B cell (primary cell): Measurements from ENCODE around the gene ST6GAL1. TPM values are rescaled to one million over a fixed set of nuclear protein-coding genes. Genes with fewer than 3 reads are reported as not detected.
A peak's percentile ranks its signal among the peaks of the same experiment; 100 is the strongest.

Source experiments
- ATAC-seq: fragments of 200-7000 bp; cut with Tn5 transposase; one replicate; pipeline ENCODE4 v1.10.0; 2021; ENCODE audit warnings: low read depth, mild to moderate bottlenecking, moderate number of reproducible peaks, moderate library complexity
- CTCF ChIA-PET: fragments of 350-600 bp; sonication (Branson Sonifier 250); formaldehyde crosslinking; loops from one replicate; lab custom pipeline; 2021; ENCODE audit warnings: antibody characterized with exemption, inconsistent platforms; lab: Charles Lee
- POLR2A ChIA-PET: fragments of 350-600 bp; sonication (Branson Sonifier 250); formaldehyde crosslinking; loops from one replicate; lab custom pipeline; 2021; ENCODE audit warnings: antibody characterized with exemption; lab: Charles Lee
- DNase-seq: peaks from one replicate; pipeline ENCODE4 v3.0.0; 2013
- H2AFZ ChIP-seq: 2 replicates; pipeline ENCODE4 v1.6.1; 2012; ENCODE audit warnings: mild to moderate bottlenecking, low read depth, low read length; ENCODE audit not compliant: insufficient read depth, poor library complexity, severe bottlenecking
- H3K27ac ChIP-seq, 2 donors: 1 replicate in 1 of 2; 2 replicates in 1 of 2; pipeline ENCODE4 v1.5.1; 2012 to 2013; ENCODE audit warnings: low read length in 2 of 2, mild to moderate bottlenecking in 2 of 2, moderate library complexity in 1 of 2
- H3K27me3 ChIP-seq, 4 experiments: fragments of 200-600 bp in 1 of 4; sonication (generic) in 1 of 4; replicated peaks in 1 of 4; 1 replicate in 2 of 4; 2 replicates in 2 of 4; pipeline versions ENCODE4 v1.6.1 to v1.7.0; 2013 to 2016; ENCODE audit warnings: low read length in 3 of 4, mild to moderate bottlenecking in 2 of 4, mixed read lengths in 1 of 4, moderate library complexity in 1 of 4; ENCODE audit not compliant: insufficient read depth in 4 of 4, control insufficient read depth in 3 of 4; ENCODE audit errors: control extremely low read depth in 1 of 4
- H3K36me3 ChIP-seq, 2 experiments: replicated peaks in 1 of 2; 1 replicate in 1 of 2; 2 replicates in 1 of 2; pipeline versions ENCODE4 v1.6.1 to v1.7.1; 2013; ENCODE audit warnings: low read length in 1 of 2; ENCODE audit not compliant: insufficient read depth in 2 of 2, control insufficient read depth in 1 of 2; ENCODE audit errors: control extremely low read depth in 1 of 2, extremely low read depth in 1 of 2
- H3K4me1 ChIP-seq, 2 donors: fragments of 200-600 bp in 1 of 2; sonication (generic) in 1 of 2; 1 replicate in 1 of 2; 2 replicates in 1 of 2; pipeline versions ENCODE4 v1.5.1 to v1.6.1; 2013 to 2017; ENCODE audit warnings: low read length in 2 of 2; ENCODE audit not compliant: control insufficient read depth in 2 of 2, insufficient read depth in 2 of 2
- H3K4me2 ChIP-seq: replicated peaks from 2 replicates; pipeline ENCODE3; 2012; ENCODE audit warnings: mild to moderate bottlenecking, low read depth, low read length; ENCODE audit not compliant: poor library complexity, severe bottlenecking
- H3K4me3 ChIP-seq, 5 experiments: fragments of 200-600 bp in 1 of 5; sonication (generic) in 1 of 5; 1 replicate in 3 of 5; 2 replicates in 2 of 5; pipeline versions ENCODE4 v1.5.1 to v1.7.0; 2011 to 2016; ENCODE audit warnings: low read length in 4 of 5, mild to moderate bottlenecking in 4 of 5, low read depth in 2 of 5, control low read depth in 1 of 5, moderate library complexity in 1 of 5; ENCODE audit not compliant: insufficient read depth in 1 of 5; ENCODE audit errors: control extremely low read depth in 1 of 5, extremely low read depth in 1 of 5
- H3K79me2 ChIP-seq: fragments of 200-600 bp; sonication (generic); one replicate; pipeline ENCODE4 v1.6.0; 2016; ENCODE audit warnings: low read length; ENCODE audit not compliant: control insufficient read depth, insufficient read depth
- H3K9ac ChIP-seq: fragments of 200-600 bp; sonication (generic); 2 replicates; pipeline ENCODE4 v1.6.1; 2017; ENCODE audit warnings: mild to moderate bottlenecking, low read length, moderate library complexity
- H3K9me3 ChIP-seq, 3 donors: one replicate each; pipeline versions ENCODE4 v1.6.1 to v1.7.1; 2013; ENCODE audit warnings: low read length in 2 of 3; ENCODE audit not compliant: control insufficient read depth in 2 of 3, insufficient read depth in 1 of 3; ENCODE audit errors: control extremely low read depth in 1 of 3
- H4K20me1 ChIP-seq: 2 replicates; pipeline ENCODE4 v1.6.0; 2012; ENCODE audit warnings: mild to moderate bottlenecking, low read length; ENCODE audit not compliant: insufficient read depth, control insufficient read depth, poor library complexity, severe bottlenecking
- H3K27ac Mint-ChIP-seq: one replicate; pipeline ENCODE4 v1.8.0; 2021; ENCODE audit warnings: mixed read lengths
- H3K27me3 Mint-ChIP-seq: one replicate; pipeline ENCODE4 v1.8.0; 2021; ENCODE audit warnings: mixed read lengths
- H3K4me1 Mint-ChIP-seq: one replicate; pipeline ENCODE4 v1.8.0; 2021; ENCODE audit warnings: mixed read lengths
- H3K4me3 Mint-ChIP-seq: one replicate; pipeline ENCODE4 v1.8.0; 2021; ENCODE audit warnings: mixed read lengths
- H3K9me3 Mint-ChIP-seq: one replicate; pipeline ENCODE4 v1.8.0; 2022; ENCODE audit warnings: mixed read lengths; ENCODE audit not compliant: insufficient read depth
- EZH2 ChIP-seq: IDR thresholded peaks from 2 replicates; pipeline ENCODE4 v1.6.1; 2012; ENCODE audit warnings: borderline replicate concordance, low read depth, mild to moderate bottlenecking, moderate library complexity, low read length; ENCODE audit not compliant: insufficient read depth, poor library complexity, severe bottlenecking
- WGBS: methylation state at CpG from one replicate; pipeline ENCODE4 v1.1.5; 2013; ENCODE audit warnings: missing lambda C conversion rate; ENCODE audit not compliant: insufficient coverage; 5-methylcytosine and 5-hydroxymethylcytosine counted together
- intact Hi-C: fragments of 100-400 bp; cut with micrococcal nuclease; formaldehyde crosslinking; loops from one replicate; pipeline ENCODE4 v1.10.0; 2022
- polyA plus RNA-seq: library from polyadenylated mRNA; depleted of rRNA; stranded (reverse); fragments of >200 nt; gene quantifications from 2 replicates; pipeline ENCODE4 v1.2.3, GENCODE V29; 2012
- total RNA-seq, 2 donors: library from RNA; stranded (reverse); fragments of 120-200 nt in 1 of 2; gene quantifications; 1 replicate in 1 of 2; 2 replicates in 1 of 2; pipeline versions ENCODE4 v1.2.3 to v1.2.4, GENCODE V29; 2013 to 2022
- TF ChIP-seq, protein P1 (sequence below): fragments of 200-600 bp; IDR thresholded peaks from one replicate; pipeline ENCODE4 v1.8.0; 2022; ENCODE audit warnings: antibody characterized with exemption, mild to moderate bottlenecking

Gene ST6GAL1
- total and polyA plus RNA-seq, 2 donors (not counting 1 experiment from before 2014, with no cell fraction given), result 174 to 563 TPM

DNA sequence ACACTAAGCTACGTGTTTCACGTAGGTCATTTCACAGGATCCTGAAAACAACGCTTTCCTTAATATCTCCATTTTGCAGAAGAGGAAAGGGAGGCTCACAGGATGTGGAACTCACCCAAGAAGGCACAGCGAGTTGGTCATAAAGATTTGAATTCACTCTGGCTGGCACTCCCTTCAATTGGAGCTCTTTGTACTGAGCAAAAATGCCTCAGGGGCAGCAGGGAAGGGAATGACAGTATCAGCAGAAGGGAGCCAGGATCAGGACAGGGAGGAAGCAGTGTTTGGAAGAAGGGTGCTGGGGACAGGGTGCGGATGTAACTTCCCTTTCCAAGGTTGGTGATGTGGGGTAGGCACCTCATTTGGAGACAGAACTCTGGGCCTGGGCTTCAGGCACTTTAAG is 1.1 kb upstream of the ST6GAL1 start:
- H4K20me1 ChIP-seq, result peaks cover 28% of the 10 kb centered on the region
- peaks cover 54% of the 10 kb centered on the region for H3K4me1 Mint-ChIP-seq
- 83% methylated on average over 2 of the region's 5 CpGs for WGBS
- H3K27me3 Mint-ChIP-seq, result no peaks in the 10 kb centered on the region
- no peak for DNase-seq
- CTCF ChIA-PET, result interaction anchor here (0.7 to 8.0 kb wide), 6 partner anchors 13 to 210 kb away, joined by 3 to 109 read pairs (median 4); partner anchors contain the start of gene RPL39L
- peaks cover 29 to 38% of the 10 kb centered on the region in 2 donors for H3K4me1 ChIP-seq
- H3K4me3 ChIP-seq, result no peak overlapping the region
- TF ChIP-seq, protein P1, sequence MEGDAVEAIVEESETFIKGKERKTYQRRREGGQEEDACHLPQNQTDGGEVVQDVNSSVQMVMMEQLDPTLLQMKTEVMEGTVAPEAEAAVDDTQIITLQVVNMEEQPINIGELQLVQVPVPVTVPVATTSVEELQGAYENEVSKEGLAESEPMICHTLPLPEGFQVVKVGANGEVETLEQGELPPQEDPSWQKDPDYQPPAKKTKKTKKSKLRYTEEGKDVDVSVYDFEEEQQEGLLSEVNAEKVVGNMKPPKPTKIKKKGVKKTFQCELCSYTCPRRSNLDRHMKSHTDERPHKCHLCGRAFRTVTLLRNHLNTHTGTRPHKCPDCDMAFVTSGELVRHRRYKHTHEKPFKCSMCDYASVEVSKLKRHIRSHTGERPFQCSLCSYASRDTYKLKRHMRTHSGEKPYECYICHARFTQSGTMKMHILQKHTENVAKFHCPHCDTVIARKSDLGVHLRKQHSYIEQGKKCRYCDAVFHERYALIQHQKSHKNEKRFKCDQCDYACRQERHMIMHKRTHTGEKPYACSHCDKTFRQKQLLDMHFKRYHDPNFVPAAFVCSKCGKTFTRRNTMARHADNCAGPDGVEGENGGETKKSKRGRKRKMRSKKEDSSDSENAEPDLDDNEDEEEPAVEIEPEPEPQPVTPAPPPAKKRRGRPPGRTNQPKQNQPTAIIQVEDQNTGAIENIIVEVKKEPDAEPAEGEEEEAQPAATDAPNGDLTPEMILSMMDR, result no peak
- TF ChIP-seq EZH2, result no peak
- POLR2A ChIA-PET, result no interaction called here
- H3K27ac ChIP-seq, result no peak overlapping the region
- peak overlapping the region; percentile 46 for H3K4me3 Mint-ChIP-seq
- ATAC-seq, result no peak
- peaks cover 0 to 1% (median 0%) of the 10 kb centered on the region in 3 donors for H3K9me3 ChIP-seq
- peaks cover 0 to 15% of the 10 kb centered on the region in 2 experiments for H3K36me3 ChIP-seq
- H3K9ac ChIP-seq, result no peak overlapping the region
- intact Hi-C loops, result no loop called here
- H3K27me3 ChIP-seq, result no peaks in the 10 kb centered on the region
- H2AFZ ChIP-seq, result no peak overlapping the region
- H3K9me3 Mint-ChIP-seq, result no peaks in the 10 kb centered on the region
- H3K4me2 ChIP-seq, result no peak overlapping the region
- peaks cover 38% of the 10 kb centered on the region for H3K79me2 ChIP-seq
- peak overlapping the region; percentile 8 for H3K27ac Mint-ChIP-seq

DNA sequence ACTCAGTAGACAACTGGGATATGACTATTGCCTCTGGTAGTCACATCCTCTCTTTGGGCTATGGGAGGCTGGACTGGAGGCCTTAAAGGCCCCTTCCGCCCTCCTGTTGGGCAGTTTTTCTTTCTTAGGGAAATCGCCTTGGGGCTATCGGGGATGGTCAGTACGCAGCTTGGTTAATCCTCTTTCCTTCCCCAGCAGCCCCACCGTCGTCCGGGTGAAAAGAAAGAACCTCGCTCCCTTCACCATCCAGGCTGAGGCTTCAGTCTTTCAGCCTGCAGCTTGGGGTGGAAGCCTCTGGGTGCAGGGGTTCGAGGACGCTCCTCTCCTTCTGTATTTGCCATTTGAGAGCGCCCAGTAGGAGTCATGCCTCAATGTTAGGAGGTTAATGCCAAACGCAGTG is 641 bp upstream of the ST6GAL1 start:
- Mint-ChIP-seq H3K4me1 (peaks cover 54% of the 10 kb centered on the region), H3K4me3 (peak overlapping the region; percentile 100), H3K9me3 (no peaks in the 10 kb centered on the region), H3K27me3 (no peaks in the 10 kb centered on the region), H3K27ac (peak overlapping the region; percentile 98)
- peak overlapping the region; percentile 92 for H3K9ac ChIP-seq
- ATAC-seq, result no peak
- ChIA-PET POLR2A (interaction anchor here (2.5 kb wide), 1 partner anchor 21 kb away, joined by 16 read pairs; no protein-coding TSS in a partner anchor), CTCF (interaction anchor here (1.2 to 8.0 kb wide), 3 partner anchors 14 to 184 kb away, joined by 4 to 109 read pairs (median 4); no protein-coding TSS in a partner anchor)
- H3K4me3 ChIP-seq, result peak overlapping the region; percentile 40 to 94 (median 91)
- peaks cover 43% of the 10 kb centered on the region for H3K79me2 ChIP-seq
- peak overlapping the region; percentile 84 for H2AFZ ChIP-seq
- 85% methylated on average over 8 of the region's 12 CpGs for WGBS
- no peaks in the 10 kb centered on the region for H3K27me3 ChIP-seq
- peak overlapping the region; percentile 84 for H3K4me2 ChIP-seq
- H3K36me3 ChIP-seq, result peaks cover 0 to 20% of the 10 kb centered on the region in 2 experiments
- intact Hi-C loops, result loop anchor here (1.0 to 5.0 kb wide), 7 partner anchors 20 to 359 kb away; partner anchors contain the start of gene DNAJB11
- peaks cover 30 to 41% of the 10 kb centered on the region in 2 donors for H3K4me1 ChIP-seq
- H4K20me1 ChIP-seq, result peaks cover 33% of the 10 kb centered on the region
- DNase-seq, result no peak
- peaks cover 0 to 4% (median 0%) of the 10 kb centered on the region in 3 donors for H3K9me3 ChIP-seq
- no peak for TF ChIP-seq EZH2
- TF ChIP-seq, protein P1, result no peak
- H3K27ac ChIP-seq, result peak overlapping the region; percentile 79 to 83
